Effector memory CD4-positive, alpha-beta T cell (primary cell): ENCODE measurements around the gene SHROOM3.

Experiments
- DNase-seq, 3 donors: peaks; one replicate each; pipeline ENCODE4 v3.0.0-alpha.2; 2020
- H3K27ac ChIP-seq: 2 replicates; pipeline ENCODE4 v1.7.0; 2013; ENCODE audit warnings: mild to moderate bottlenecking, low read length, moderate library complexity; ENCODE audit not compliant: insufficient read depth, poor library complexity, severe bottlenecking
- H3K27me3 ChIP-seq: replicated peaks from 2 replicates; pipeline ENCODE4 v1.7.0; 2013; ENCODE audit warnings: mild to moderate bottlenecking, low read length; ENCODE audit not compliant: insufficient read depth, control insufficient read depth, poor library complexity, severe bottlenecking
- H3K36me3 ChIP-seq: 2 replicates; pipeline ENCODE4 v1.7.0; 2013; ENCODE audit warnings: mild to moderate bottlenecking, low read length, moderate library complexity; ENCODE audit not compliant: control insufficient read depth, insufficient read depth
- H3K4me1 ChIP-seq: 2 replicates; pipeline ENCODE4 v1.7.0; 2013; ENCODE audit warnings: low read length, mild to moderate bottlenecking; ENCODE audit not compliant: control insufficient read depth, insufficient read depth, poor library complexity, severe bottlenecking
- H3K4me3 ChIP-seq: 2 replicates; pipeline ENCODE4 v1.7.0; 2013; ENCODE audit warnings: low read length, low read depth, mild to moderate bottlenecking; ENCODE audit not compliant: insufficient read depth, poor library complexity, severe bottlenecking
- H3K9me3 ChIP-seq: 2 replicates; pipeline ENCODE4 v1.7.0; 2013; ENCODE audit warnings: mild to moderate bottlenecking, low read length, moderate library complexity; ENCODE audit not compliant: control insufficient read depth

Gene SHROOM3

GRCh38 chr4:76511947-76512346 is 76.9 kb downstream of the SHROOM3 start:
- Histone ChIP-seq H3K4me3 (no peak overlapping the region), H3K27me3 (no peaks in the 10 kb centered on the region), H3K36me3 (no peaks in the 10 kb centered on the region), H3K27ac (no peak overlapping the region), H3K9me3 (no peaks in the 10 kb centered on the region), H3K4me1 (no peaks in the 10 kb centered on the region)
- no peak for DNase-seq

- DNase-seq, result no peak
Measured at GRCh38 chr4:76513482-76513881, 78.5 kb downstream of the SHROOM3 start.

GRCh38 chr4:76514087-76514486 is 79.1 kb downstream of the SHROOM3 start:
- no peak for DNase-seq
- Histone ChIP-seq H3K27ac (no peak overlapping the region), H3K4me3 (no peak overlapping the region), H3K36me3 (no peaks in the 10 kb centered on the region), H3K4me1 (no peaks in the 10 kb centered on the region), H3K9me3 (no peaks in the 10 kb centered on the region), H3K27me3 (no peaks in the 10 kb centered on the region)

More at GRCh38 chr4:76513482-76513881, 78.5 kb downstream of the SHROOM3 start:
- Histone ChIP-seq H3K27ac (no peak overlapping the region), H3K4me3 (no peak overlapping the region), H3K36me3 (no peaks in the 10 kb centered on the region), H3K27me3 (no peaks in the 10 kb centered on the region), H3K9me3 (no peaks in the 10 kb centered on the region), H3K4me1 (no peaks in the 10 kb centered on the region)

- no peak for DNase-seq
- no peaks in the 10 kb centered on the region for H3K27me3 ChIP-seq
- no peak overlapping the region for H3K4me3 ChIP-seq
- no peaks in the 10 kb centered on the region for H3K9me3 ChIP-seq
- H3K4me1 ChIP-seq, result no peaks in the 10 kb centered on the region
- no peaks in the 10 kb centered on the region for H3K36me3 ChIP-seq
- no peak overlapping the region for H3K27ac ChIP-seq
Measured at GRCh38 chr4:76515975-76516843, 81.2 kb downstream of the SHROOM3 start.

GRCh38 chr4:76518241-76518640 is 83.2 kb downstream of the SHROOM3 start:
- no peak overlapping the region for H3K4me3 ChIP-seq
- H3K36me3 ChIP-seq, result no peaks in the 10 kb centered on the region
- H3K4me1 ChIP-seq, result no peaks in the 10 kb centered on the region
- DNase-seq, result no peak
- no peak overlapping the region for H3K27ac ChIP-seq
- no peaks in the 10 kb centered on the region for H3K27me3 ChIP-seq
- H3K9me3 ChIP-seq, result no peaks in the 10 kb centered on the region

GRCh38 chr4:76523593-76523992 is 88.6 kb downstream of the SHROOM3 start:
- no peak for DNase-seq
- no peaks in the 10 kb centered on the region for H3K9me3 ChIP-seq
- H3K27me3 ChIP-seq, result no peaks in the 10 kb centered on the region
- no peak overlapping the region for H3K27ac ChIP-seq
- H3K4me1 ChIP-seq, result no peaks in the 10 kb centered on the region
- no peak overlapping the region for H3K4me3 ChIP-seq
- no peaks in the 10 kb centered on the region for H3K36me3 ChIP-seq

GRCh38 chr4:76525751-76526150 is 90.7 kb downstream of the SHROOM3 start:
- H3K4me3 ChIP-seq, result no peak overlapping the region
- no peaks in the 10 kb centered on the region for H3K9me3 ChIP-seq
- no peaks in the 10 kb centered on the region for H3K36me3 ChIP-seq
- DNase-seq, result no peak
- no peaks in the 10 kb centered on the region for H3K4me1 ChIP-seq
- no peak overlapping the region for H3K27ac ChIP-seq
- no peaks in the 10 kb centered on the region for H3K27me3 ChIP-seq

- Histone ChIP-seq H3K27ac (no peak overlapping the region), H3K9me3 (no peaks in the 10 kb centered on the region), H3K4me3 (no peak overlapping the region), H3K36me3 (no peaks in the 10 kb centered on the region), H3K4me1 (no peaks in the 10 kb centered on the region), H3K27me3 (no peaks in the 10 kb centered on the region)
- no peak for DNase-seq
Measured at GRCh38 chr4:76526585-76526990, 91.6 kb downstream of the SHROOM3 start.

GRCh38 chr4:76527666-76528065 is 92.6 kb downstream of the SHROOM3 start:
- no peak for DNase-seq
- no peaks in the 10 kb centered on the region for H3K36me3 ChIP-seq
- H3K9me3 ChIP-seq, result no peaks in the 10 kb centered on the region
- no peak overlapping the region for H3K27ac ChIP-seq
- H3K4me1 ChIP-seq, result no peaks in the 10 kb centered on the region
- H3K4me3 ChIP-seq, result no peak overlapping the region
- H3K27me3 ChIP-seq, result no peaks in the 10 kb centered on the region

- Histone ChIP-seq H3K27ac (no peak overlapping the region), H3K4me1 (no peaks in the 10 kb centered on the region), H3K36me3 (no peaks in the 10 kb centered on the region), H3K27me3 (no peaks in the 10 kb centered on the region), H3K9me3 (no peaks in the 10 kb centered on the region), H3K4me3 (no peak overlapping the region)
- DNase-seq, result no peak
Measured at GRCh38 chr4:76531597-76531996, 96.6 kb downstream of the SHROOM3 start.
